Measurements from ENCODE around the gene SPATS2L. TPM values are rescaled to one million over a fixed set of nuclear protein-coding genes. Genes with fewer than 3 reads are reported as not detected.

Gene SPATS2L
- polyA plus RNA-seq, 1 of the 3 experiments (the other 2 are of a cell fraction): 86.8 TPM

DNA sequence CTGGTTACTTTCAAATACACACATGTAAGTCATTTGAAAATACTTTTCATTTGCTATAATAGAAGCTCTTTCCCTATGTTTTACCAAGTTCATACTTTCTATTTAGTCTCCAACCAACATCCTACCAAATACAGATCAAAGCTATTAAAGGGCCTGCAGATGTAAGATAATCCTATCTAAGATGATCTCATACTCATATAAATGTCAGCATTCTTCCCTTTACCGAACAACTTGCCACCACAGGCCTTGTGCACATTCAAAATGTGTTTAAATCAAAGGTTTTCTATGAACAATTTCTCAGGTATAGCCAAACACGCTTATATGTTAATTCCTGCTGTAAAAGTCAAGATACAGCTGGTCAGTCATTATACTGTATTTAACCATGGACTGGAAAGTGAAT lies 180.0 kb downstream of the SPATS2L start (continued):
- TF ChIP-seq, protein P1, sequence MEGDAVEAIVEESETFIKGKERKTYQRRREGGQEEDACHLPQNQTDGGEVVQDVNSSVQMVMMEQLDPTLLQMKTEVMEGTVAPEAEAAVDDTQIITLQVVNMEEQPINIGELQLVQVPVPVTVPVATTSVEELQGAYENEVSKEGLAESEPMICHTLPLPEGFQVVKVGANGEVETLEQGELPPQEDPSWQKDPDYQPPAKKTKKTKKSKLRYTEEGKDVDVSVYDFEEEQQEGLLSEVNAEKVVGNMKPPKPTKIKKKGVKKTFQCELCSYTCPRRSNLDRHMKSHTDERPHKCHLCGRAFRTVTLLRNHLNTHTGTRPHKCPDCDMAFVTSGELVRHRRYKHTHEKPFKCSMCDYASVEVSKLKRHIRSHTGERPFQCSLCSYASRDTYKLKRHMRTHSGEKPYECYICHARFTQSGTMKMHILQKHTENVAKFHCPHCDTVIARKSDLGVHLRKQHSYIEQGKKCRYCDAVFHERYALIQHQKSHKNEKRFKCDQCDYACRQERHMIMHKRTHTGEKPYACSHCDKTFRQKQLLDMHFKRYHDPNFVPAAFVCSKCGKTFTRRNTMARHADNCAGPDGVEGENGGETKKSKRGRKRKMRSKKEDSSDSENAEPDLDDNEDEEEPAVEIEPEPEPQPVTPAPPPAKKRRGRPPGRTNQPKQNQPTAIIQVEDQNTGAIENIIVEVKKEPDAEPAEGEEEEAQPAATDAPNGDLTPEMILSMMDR (IDR thresholded peaks at IDR 0.05): no peak
- no peak for TF ChIP-seq MXI1 (IDR thresholded peaks at IDR 0.05; ENCODE audit: low read depth, low read length)

DNA sequence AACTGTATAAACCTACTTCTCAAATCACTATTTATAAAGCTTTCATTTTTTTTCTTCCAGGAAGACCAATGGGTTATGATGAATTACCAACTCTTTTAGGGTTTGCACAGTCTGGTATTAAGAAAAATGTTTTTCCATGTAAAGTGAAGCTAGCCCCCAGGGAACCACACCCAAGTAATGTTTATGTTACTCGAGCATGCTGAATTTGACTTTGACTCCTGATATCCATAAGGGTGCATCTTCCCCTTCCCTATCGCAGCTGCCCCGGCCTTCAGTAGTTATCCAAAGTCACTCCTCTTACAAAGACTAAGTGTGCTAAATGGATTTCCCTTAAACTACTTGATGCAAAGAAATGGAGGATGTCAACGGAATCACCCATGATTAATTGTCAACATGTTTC lies 181.7 kb downstream of the SPATS2L start:
- H3K4me2 ChIP-seq: no peak overlapping the region
- H3K79me2 ChIP-seq (ENCODE audit: insufficient read depth): no peaks in the 10 kb centered on the region
- H2AFZ ChIP-seq (ENCODE audit: low read depth): no peak overlapping the region
- no peaks in the 10 kb centered on the region for H3K9me3 ChIP-seq
- peaks cover 4% of the 10 kb centered on the region for H3F3A ChIP-seq (replicated peaks; ENCODE audit: insufficient read depth)
- H3K27me3 ChIP-seq (ENCODE audit: insufficient read depth): no peaks in the 10 kb centered on the region
- peaks cover 10 to 12% of the 10 kb centered on the region in 2 experiments; a peak in 3 of 4 replicates for H3K4me1 ChIP-seq (ENCODE audit: control insufficient read depth in 1 of 2, insufficient read depth in 2 of 2, low read depth in 1 of 2, low read length in 1 of 2)
- H3K9me2 ChIP-seq: no peaks in the 10 kb centered on the region
- no peak overlapping the region for H3K9ac ChIP-seq
- DNase-seq: no peak
- H3K4me3 ChIP-seq (ENCODE audit: low read depth in 2 of 2, low read length in 1 of 2): no peak overlapping the region
- peaks cover 17 to 35% of the 10 kb centered on the region in 2 experiments for H3K36me3 ChIP-seq (replicated peaks in 1 of 2; ENCODE audit: control insufficient read depth in 1 of 2, insufficient read depth in 2 of 2, low read length in 1 of 2)
- H4K20me1 ChIP-seq (ENCODE audit: insufficient read depth): no peaks in the 10 kb centered on the region
- H3K27ac ChIP-seq (ENCODE audit: low read depth in 2 of 2, low read length in 1 of 2): no peak overlapping the region
- 84% methylated on average over 4 of the region's 4 CpGs for WGBS (ENCODE audit: low lambda C conversion rate)
- ChIA-PET CTCF (no interaction called here), POLR2A (interaction anchor here (1.2 kb wide), 1 partner anchor 22 kb away, joined by 3 read pairs; the partner anchor contains the start of gene KCTD18)
- TF ChIP-seq SIN3A (IDR thresholded peaks at IDR 0.05; ENCODE audit: borderline replicate concordance, low read depth, low read length) (no peak), ELF1 (IDR thresholded peaks at IDR 0.05) (no peak), EZH2phosphoT487 (IDR thresholded peaks at IDR 0.05; ENCODE audit: borderline replicate concordance, low read depth) (no peak), TEAD4 (IDR thresholded peaks at IDR 0.05; ENCODE audit: borderline replicate concordance, insufficient read depth) (no peak), RFX5 (IDR thresholded peaks at IDR 0.05; ENCODE audit: low read length) (no peak), RXRA (IDR thresholded peaks at IDR 0.05; ENCODE audit: borderline replicate concordance, low read depth) (no peak), MEF2A (IDR thresholded peaks at IDR 0.05; ENCODE audit: borderline replicate concordance, low read depth) (no peak), CHD2 (IDR thresholded peaks at IDR 0.05; ENCODE audit: low read length, partially characterized antibody) (no peak), TCF12 (IDR thresholded peaks at IDR 0.05) (no peak), MAX (IDR thresholded peaks at IDR 0.05; ENCODE audit: low read depth) (no peak)

GRCh38 chr2:200490001-200490400 lies 183.5 kb downstream of the SPATS2L start:
- Histone ChIP-seq H3K9me3 (no peaks in the 10 kb centered on the region), H3K9me2 (no peaks in the 10 kb centered on the region), H3K4me2 (no peak overlapping the region), H3K9ac (no peak overlapping the region), H4K20me1 (ENCODE audit: insufficient read depth) (no peaks in the 10 kb centered on the region), H3K4me3 (ENCODE audit: low read depth in 2 of 2, low read length in 1 of 2) (no peak overlapping the region), H2AFZ (ENCODE audit: low read depth) (no peak overlapping the region), H3K27me3 (ENCODE audit: insufficient read depth) (no peaks in the 10 kb centered on the region), H3K36me3 (replicated peaks in 1 of 2; ENCODE audit: control insufficient read depth in 1 of 2, insufficient read depth in 2 of 2, low read length in 1 of 2) (peaks cover 31 to 51% of the 10 kb centered on the region in 2 experiments), H3K4me1 (ENCODE audit: control insufficient read depth in 1 of 2, insufficient read depth in 2 of 2, low read depth in 1 of 2, low read length in 1 of 2) (peaks cover 7 to 10% of the 10 kb centered on the region in 2 experiments; a peak in 3 of 4 replicates), H3F3A (replicated peaks; ENCODE audit: insufficient read depth) (peaks cover 4% of the 10 kb centered on the region), H3K79me2 (ENCODE audit: insufficient read depth) (no peaks in the 10 kb centered on the region), H3K27ac (ENCODE audit: low read depth in 2 of 2, low read length in 1 of 2) (no peak overlapping the region)
- POLR2A ChIA-PET: no interaction called here
- CTCF ChIA-PET: interaction anchor here (0.6 to 1.3 kb wide), 3 partner anchors 9 to 20 kb away, joined by 3 to 5 read pairs (median 3); partner anchors contain the start of gene KCTD18
- no peak for DNase-seq
- WGBS (ENCODE audit: low lambda C conversion rate): 95% methylated on average over 22 of the region's 22 CpGs
- TF ChIP-seq MAX (IDR thresholded peaks at IDR 0.05; ENCODE audit: low read depth) (no peak), EZH2phosphoT487 (IDR thresholded peaks at IDR 0.05; ENCODE audit: borderline replicate concordance, low read depth) (no peak), GATA2 (CRISPR knock-in tag; IDR thresholded peaks at IDR 0.05) (no peak), RCOR1 (IDR thresholded peaks at IDR 0.05; ENCODE audit: low read length) (no peak), CHD2 (IDR thresholded peaks at IDR 0.05; ENCODE audit: low read length, partially characterized antibody) (no peak), SMC3 (IDR thresholded peaks at IDR 0.05; ENCODE audit: low read depth, low read length) (no peak), JUND (IDR thresholded peaks at IDR 0.05) (no peak), FOXJ3 (CRISPR knock-in tag; IDR thresholded peaks at IDR 0.05) (no peak), POLR2AphosphoS5 (IDR thresholded peaks at IDR 0.05; ENCODE audit: low read depth, low read length) (no peak), IRF3 (IDR thresholded peaks at IDR 0.05; ENCODE audit: low read depth, low read length) (no peak)
- TF ChIP-seq, protein P2, sequence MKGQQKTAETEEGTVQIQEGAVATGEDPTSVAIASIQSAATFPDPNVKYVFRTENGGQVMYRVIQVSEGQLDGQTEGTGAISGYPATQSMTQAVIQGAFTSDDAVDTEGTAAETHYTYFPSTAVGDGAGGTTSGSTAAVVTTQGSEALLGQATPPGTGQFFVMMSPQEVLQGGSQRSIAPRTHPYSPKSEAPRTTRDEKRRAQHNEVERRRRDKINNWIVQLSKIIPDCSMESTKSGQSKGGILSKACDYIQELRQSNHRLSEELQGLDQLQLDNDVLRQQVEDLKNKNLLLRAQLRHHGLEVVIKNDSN (IDR thresholded peaks at IDR 0.05; ENCODE audit: borderline replicate concordance, low read depth): no peak
- TF ChIP-seq, protein P3, sequence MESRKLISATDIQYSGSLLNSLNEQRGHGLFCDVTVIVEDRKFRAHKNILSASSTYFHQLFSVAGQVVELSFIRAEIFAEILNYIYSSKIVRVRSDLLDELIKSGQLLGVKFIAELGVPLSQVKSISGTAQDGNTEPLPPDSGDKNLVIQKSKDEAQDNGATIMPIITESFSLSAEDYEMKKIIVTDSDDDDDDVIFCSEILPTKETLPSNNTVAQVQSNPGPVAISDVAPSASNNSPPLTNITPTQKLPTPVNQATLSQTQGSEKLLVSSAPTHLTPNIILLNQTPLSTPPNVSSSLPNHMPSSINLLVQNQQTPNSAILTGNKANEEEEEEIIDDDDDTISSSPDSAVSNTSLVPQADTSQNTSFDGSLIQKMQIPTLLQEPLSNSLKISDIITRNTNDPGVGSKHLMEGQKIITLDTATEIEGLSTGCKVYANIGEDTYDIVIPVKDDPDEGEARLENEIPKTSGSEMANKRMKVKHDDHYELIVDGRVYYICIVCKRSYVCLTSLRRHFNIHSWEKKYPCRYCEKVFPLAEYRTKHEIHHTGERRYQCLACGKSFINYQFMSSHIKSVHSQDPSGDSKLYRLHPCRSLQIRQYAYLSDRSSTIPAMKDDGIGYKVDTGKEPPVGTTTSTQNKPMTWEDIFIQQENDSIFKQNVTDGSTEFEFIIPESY (IDR thresholded peaks at IDR 0.05; ENCODE audit: borderline replicate concordance, low read depth): no peak
